Measurements from ENCODE around the gene PCDH9. TPM values are rescaled to one million over a fixed set of nuclear protein-coding genes. Genes with fewer than 3 reads are reported as not detected.
"Not testable (repeated sequence)": the region's sequence is repeated elsewhere in the genome, so short reads cannot be mapped to it uniquely, and the experiment has no call there.

Gene PCDH9
- polyA plus RNA-seq, 5 donors: 1.7 to 3.8 (median 2.4) TPM

DNA sequence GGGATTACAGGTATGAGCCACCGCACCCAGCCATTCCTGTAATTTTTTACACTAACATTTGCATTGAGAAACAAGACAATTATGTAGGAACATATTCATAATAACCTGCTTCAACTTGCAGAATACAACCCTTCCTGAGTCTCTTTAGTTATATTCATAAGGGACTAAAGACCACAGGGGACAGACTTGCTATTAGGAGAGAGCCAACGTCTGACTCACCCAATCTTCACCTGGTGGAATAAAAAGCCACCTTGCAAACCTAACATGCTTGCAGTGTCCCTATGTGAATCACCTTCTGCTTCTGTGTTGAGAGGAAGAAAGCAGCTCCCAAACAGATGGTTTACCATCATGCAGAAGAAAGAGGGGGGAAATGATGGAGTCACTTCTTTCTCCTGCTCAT is 456.1 kb downstream of the PCDH9 start:
- no peak for DNase-seq

DNA sequence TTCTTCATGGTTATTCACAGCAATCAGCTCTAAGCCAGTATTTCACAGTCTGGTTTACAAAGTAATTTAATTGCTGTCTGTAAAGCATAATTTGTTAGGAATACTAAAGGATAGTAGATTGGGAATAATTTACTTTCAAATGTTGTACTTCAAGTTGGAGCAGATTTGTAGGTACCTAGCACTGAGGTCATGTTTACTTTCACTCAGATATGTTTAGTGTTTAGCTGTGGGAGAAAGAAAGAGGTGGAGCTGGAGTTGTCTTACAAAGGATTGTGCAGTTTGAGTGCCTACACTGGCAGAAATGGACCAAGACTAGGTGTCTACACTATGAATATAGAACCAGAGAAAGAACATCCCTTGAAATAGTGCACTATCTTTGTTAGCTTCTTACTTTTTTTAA is 464.6 kb downstream of the PCDH9 start:
- DNase-seq: no peak

DNA sequence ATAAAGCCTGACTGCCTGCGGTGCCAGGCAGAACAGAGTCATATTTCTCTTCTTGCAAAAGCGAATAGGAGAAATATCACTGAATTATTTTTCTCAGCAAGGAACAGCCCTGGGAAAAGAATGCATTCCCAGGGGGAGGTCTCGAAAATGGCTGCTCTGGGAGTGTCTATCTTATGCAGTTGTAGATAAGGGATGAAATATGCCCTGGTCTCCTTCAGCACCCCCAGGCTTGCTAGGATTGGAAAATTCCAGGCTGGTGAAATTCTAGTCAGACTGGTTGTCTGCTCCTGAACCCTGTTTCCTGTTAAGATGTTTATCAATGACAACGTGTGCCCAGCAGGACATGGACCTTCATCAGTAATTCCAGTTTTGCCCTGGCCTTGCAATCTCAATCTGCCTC is 469.5 kb downstream of the PCDH9 start:
- not testable (repeated sequence) for DNase-seq

DNA sequence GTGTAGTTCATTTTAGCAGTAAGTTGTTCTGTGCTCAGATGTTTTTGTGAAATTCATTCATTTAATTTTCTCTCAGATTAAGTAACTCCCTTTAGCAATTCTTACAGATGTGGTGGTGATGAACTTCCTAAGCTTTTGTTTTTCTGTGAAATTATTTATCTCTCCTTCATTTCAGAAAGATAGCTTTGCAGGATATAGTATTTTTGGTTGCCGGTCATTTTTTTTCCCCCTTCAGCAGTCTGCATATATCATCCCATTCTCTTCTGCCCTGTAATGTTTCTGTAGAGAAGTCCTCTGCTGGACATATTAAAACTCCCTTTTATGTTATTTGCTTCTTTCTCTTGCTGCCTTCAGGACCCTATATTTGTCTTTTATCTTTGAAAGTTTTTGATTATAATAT is 470.2 kb downstream of the PCDH9 start:
- DNase-seq: no peak

DNA sequence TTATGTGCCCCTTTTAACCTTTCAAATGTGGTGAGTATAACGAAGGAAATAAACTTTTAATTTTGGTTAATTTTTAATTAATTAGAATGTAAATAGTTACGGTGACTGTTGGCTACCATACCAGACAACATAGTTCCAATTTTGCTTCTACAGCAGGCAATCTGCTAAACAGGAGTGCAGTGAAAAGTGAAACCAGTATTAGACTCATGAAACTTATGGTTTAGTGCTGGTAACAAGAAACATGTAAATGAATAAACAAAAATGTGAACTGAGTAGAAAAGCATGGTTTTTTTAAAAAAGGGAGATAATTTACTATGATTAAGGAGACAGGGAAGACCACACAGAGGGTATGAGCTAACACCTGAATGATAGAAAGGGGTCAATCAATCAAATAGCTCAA is 478.4 kb downstream of the PCDH9 start:
- no peak for DNase-seq

DNA sequence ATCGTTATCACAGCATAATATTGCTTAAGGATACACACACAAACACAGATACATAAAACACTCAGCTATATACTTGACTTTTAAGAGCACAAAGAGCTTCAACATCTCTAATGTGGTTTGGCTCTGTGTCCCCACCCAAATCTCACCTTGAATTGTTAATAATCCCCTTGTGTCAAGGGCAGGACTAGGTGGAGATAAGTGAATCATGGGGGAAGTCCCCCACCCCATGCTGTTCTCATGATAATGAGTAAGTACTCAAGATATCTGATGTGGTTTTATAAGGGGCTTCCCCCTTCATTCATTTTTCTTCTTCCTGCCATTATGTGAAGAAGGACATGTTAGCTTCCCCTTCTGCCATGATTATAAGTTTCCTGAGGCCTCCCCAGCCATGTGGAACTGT is 481.4 kb downstream of the PCDH9 start:
- DNase-seq: no peak

DNA sequence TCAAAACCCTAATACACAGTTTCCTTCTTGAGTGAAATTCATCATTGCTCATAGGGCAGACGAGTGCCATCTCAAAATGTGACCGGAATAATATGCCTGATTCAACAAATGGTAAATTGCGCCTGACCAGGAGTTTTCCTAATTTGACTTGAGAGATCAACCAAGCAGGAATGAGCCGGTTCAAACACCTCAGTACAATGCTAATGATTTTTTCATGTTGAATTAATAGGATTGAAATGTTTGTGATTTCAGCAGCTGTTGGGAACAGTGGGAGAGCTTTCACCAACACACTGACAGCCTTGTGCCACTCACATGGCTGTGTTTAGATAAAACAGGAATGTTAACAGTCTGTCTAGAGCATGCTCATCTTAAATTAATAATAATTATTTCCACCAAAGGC is 484.8 kb downstream of the PCDH9 start:
- DNase-seq: no peak

DNA sequence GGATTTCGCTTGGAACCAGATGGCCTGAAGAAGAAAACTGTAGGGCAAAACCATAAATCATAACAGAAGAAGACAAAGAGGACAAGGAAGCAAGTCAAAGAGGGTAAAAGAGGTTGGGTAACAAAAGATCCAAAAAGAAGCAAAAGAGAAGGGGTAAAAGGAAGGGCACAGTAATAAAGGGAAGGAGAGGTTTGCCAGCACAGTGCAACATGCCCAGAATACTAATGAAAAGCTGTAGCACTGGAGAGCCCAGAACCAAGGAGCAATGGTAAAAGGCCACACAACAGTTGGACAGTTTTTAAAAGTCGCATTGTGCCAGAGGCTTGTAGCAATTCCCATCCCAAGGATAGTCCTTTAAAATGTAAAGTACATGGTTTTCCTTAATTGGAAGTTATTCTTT is 506.6 kb downstream of the PCDH9 start:
- DNase-seq: no peak

DNA sequence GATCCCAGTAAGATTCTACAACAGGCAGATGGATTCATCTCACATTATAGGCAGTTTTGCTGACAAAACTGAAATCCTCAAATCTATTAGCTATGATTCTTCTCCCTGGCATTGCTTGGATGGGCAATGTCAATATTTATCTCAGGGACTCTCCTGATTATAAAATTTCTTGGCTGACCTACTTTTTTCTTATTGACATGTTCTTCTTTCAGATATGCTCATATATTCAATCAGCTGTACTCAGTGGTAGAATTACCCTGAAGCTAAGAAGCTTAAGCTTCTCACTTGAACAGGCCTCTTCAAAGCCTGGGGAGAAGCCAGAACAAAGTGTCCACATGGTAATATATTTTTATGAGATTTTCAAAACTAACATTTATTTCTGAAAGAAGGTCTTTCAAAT is 513.6 kb downstream of the PCDH9 start:
- DNase-seq: no peak

DNA sequence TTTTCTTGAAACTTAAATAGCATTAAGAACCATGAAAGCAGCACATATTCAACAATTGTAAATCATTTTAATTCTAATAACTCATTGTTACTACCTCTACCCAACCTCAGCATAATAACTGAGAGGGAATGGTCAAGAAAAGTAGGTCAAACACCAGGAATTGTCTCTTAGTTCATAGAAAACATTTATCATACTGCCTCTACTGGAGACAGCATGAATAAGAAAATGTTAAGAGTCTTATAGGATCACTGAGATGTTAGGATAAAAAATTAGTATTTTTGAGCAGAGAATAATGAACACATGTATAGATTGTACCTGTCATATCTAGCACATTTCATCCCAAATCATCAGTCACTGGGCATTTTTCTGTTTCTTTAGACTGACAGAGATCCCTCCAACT is 515.3 kb downstream of the PCDH9 start:
- no peak for DNase-seq

DNA sequence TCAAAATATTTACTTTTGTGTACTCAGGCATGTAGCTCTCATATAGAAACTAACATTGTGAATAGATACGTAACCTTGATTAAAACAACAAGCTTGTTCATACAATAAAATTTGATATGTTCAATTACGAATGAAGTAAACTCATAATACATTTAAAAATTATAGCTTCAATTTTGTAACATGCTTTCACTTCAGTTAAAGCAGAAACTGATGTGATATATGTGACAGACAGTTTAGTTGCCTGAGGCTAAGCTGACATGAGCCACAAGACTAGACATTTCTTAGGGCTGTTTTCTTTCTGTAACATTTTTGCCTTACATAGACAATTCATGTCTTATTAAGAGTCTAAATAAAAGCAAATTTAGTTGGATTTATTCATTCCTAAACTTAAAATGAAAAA is 526.0 kb downstream of the PCDH9 start:
- no peak for DNase-seq

DNA sequence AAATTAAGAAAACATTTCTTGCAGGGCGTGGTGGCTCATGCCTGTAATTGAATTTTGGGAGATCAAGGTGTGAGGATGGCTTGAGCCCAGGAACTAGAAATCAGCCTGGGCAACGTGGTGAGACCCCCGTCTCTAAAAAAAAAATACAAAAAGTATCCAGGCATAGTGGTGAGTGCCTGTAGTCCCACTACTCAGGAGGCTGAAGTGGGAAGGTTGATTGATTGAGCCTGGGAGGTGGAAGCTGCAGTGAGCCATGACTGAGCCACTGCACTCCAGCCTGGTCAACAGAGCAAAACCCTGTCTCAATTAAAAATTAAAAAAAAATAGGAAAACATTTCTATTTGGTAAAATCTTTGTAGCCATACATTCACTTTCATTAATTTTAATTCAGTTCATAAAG is 526.5 kb downstream of the PCDH9 start:
- no peak for DNase-seq

DNA sequence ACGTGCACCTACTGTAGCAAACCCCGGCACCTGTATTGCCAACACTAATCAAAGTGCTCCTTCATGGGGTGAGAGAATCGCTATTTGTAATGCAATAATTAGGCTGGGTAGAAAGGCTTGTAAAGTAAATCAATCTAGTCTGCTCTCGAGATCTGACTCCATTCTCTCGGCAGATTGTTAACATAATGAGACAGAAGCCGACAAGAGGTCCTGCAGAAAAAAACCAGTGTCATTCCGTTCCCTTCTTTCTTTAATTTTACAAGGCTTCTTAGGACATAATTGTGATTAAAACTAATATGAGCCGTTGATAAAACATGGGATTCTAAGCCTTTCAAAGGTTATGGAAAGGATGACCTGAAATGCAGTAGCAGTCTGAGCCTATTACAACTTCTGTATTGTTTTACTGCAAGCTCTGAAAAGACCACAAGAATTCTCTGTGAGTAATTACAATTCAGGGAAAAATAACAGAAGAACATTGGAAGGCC is 530.0 kb downstream of the PCDH9 start:
- DNase-seq: no peak

DNA sequence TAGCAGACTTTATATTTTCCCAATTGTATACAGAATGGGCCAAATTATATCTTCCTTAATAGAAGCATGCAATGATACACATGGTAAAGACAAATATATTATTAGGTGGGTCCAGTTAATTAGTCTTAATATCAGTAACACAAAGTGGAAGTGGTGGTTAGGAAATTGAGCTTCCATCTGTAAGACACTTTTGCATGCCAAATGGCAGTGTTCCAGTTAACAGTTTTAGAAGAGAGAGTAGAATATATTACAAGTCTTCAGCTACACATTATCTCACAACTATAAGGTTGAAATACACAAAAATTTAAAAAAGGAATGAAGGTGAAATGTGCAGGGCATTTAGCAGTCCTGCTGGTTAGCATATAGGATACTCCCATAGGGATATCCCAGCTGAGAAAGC is 536.5 kb downstream of the PCDH9 start:
- no peak for DNase-seq

DNA sequence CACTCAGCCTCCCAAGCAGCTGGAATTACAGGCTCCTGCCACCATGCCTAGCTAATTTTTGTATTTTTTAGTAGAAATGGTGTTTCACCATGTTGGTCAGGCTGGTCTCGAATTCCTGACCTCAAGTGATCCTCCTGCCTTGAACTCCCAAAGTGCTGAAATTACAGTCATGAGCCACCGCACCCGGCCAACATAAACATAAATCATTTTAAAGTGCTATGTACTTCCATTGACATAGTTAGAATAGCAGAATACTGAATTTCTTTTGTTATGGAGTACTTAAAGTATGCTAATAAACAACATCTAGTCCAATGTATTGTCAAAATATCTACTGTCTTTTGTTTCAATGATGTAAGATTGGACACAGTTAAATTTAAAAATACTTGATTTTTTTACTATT is 539.0 kb downstream of the PCDH9 start:
- no peak for DNase-seq

DNA sequence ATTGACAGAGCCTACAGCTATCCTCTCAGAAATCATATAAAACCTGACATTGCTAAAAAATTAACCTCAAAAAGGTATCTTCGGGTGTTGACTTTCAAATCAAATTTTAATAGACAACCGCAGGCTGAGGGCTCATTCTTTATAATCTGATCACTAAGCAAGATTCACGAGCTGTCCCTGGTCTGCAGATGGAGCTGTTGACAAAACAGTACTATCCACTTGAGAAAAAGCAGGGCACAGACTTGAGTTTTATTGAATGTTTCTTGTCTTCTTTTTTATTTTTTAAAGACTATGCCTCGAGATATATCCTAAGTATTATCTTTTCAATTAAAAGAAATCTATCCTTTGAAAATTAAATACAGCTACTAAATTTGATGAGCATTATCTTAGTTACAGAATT is 540.5 kb downstream of the PCDH9 start:
- peak in 1 of 2 donors; percentile 16 for DNase-seq

DNA sequence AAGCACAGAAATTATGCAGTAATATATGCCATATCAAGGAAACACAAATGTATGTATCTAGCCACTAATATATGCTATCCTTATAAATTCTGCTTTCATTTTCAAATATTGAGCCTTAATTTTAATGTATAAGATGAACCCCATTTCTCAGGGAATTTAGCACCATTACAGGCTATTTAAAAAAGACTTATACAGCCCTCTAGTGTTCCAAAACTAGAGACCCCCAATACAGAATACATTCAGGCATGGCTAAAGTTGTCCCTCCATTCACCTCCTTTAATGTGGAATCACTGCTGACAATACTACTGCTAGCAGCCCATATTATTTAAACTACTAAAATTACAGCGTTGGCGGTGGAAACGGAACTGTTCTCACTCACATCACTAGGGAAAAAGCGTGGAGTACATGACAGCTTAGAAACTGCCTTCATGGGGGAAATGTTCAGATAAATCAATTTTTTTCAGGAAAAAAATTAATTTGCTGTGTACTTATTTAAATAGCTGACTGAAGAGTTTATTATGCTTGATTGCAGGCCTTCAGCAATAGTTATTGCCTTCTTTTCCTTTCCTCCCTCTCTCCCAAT is 541.0 kb downstream of the PCDH9 start:
- DNase-seq: no peak

DNA sequence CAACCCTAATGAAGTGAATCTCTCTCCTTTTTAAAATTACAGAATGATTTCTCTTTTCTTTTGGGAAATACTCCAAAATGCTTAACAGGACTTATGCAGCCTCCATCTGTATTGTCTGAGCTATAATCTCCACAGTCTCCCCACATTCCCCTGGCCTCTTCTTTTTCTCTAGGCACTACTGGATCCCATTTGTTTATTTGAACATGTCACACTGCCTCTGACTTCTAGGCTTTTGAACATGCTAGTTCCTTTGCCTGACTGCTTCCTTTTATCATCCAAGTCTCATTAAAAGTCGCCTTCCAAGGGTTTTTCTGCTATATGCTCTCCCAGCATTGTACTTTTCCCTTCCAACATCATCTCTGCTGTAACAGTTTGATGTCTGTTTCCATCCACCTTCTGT is 548.7 kb downstream of the PCDH9 start:
- DNase-seq: peak; percentile 51 to 52

DNA sequence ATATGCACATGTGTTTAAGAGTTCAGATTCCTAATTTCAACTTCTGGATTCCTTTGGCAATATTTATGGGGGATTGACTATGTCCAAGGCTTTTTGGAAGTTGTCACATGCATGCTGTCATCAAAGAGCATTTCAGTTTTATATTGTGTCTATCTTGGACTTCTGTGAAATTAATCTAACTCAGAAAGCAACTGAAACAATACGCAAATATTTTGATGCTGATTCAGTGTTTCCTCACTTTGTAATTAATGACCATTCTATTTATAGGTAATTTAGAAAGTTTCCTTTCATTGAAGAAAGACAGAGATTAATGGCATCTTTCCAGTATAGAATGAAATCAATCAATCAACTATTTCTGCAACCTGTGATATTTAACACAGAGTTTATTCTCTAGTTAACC is 550.1 kb downstream of the PCDH9 start:
- DNase-seq: no peak

DNA sequence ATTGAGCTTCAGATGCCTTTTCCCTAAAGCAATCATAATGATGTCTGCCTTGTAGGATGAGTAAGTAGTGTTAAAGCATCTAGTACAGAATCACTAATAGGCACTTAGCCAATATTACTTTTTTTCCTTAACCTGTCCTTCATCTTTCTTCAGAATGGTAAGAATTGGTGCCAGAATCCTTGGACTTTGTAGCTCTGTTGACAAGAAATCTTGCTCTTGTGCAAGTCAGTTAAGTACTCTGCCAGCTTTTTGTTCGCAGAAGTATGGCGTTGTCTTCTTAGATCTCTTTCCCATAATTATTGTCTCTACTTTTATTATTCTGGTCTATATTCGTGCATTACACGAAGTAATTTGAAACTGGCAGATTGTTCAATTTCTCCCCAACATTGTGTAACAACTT is 554.5 kb downstream of the PCDH9 start:
- no peak for DNase-seq

DNA sequence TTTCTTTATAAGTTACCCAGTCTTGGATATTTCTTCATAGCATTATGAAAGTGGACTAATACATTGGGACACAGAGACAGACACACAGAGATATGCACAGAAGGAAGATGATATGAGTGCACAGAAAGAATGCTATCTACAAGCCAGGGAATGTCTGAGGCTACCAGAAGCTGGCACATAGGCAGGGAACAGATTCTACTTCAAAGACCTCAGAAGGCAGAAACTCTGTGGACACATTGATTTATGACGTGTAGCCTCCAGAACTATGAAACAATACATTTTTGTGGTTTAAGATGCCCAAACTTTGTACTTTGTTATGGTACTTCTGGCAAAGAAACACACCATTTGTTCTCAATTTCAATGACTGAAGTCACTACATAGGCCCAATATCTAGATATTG is 556.7 kb downstream of the PCDH9 start:
- no peak for DNase-seq

DNA sequence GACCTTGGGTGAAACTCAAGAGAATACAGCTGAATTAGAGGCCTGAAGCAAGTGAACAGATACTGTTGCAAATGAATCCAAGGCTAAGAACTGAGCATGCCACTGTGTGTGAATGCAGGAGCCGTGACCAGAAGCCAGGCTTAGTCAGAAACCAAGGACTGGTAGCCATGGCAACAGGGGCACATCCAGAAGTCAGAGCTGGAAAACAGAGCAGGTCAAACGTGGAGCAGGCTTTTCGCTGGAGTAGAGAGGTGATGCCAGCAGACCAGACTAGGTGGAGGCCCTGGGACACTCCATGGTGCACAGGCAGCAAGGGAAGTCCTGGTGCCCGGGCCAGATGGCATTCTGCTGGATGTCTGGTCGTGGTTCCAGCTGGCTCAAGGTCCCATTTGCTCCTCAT is 564.1 kb downstream of the PCDH9 start:
- DNase-seq: no peak

DNA sequence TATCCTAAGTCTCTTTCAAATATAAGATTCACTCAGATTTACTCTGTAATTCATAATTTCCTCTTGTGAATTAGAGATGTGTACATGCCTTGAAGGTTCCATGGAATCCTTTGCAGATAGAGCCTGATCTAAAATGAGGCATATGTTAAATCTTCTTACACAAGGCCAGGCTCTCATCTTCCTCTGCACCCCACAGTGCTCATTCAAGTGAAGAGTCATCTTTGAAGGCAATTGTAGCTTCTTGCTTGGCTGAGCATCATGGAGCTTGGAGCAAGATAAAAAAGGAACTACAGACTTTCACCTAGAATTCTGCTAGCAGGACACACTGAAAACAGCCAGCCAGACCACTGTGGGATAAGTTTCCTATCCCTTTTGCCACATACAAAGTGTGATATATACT is 566.4 kb downstream of the PCDH9 start:
- DNase-seq: no peak

DNA sequence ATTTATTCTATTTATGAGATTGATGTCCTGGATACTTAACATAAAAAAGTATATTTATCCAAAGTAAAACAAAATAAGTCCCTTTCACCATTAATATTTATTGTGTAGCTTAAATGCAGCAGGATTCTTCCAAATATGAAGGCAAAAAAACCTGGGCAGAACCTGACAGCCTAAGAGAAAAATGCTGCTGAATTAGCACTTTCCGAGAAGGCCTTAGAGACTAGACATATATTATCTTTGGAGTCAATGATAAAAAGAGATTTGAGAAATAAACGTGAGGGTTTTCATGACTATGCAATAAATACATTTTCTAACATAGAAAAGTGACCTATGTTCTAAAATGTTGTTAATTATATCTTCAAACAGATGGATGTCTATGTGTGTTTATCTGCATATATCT is 566.9 kb downstream of the PCDH9 start:
- DNase-seq: no peak

DNA sequence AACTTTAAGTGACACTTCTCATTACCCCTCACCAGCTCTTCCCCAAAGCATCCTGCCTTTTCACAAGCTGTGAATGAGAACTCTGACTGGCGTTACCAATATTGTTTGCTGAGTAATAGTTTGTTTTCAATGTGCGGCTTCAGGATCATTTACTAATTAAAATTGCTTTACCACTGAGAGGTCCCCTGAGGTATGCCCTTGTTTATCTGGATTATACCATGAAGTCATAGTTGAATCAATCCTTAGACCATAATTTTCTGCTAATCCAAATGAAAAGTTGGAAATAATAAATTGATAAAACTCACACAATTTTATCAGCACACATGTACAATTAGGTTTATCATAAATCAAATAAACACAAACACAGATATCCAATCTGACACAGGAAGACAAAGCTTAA is 568.8 kb downstream of the PCDH9 start:
- no peak for DNase-seq
